ENCODE results near the gene EMX1. TPM values are rescaled to one million over a fixed set of nuclear protein-coding genes. Genes with fewer than 3 reads are reported as not detected.

Gene EMX1
- total and polyA plus RNA-seq, 2 donors (not counting 1 experiment from before 2014, with no cell fraction given) = not detected

DNA sequence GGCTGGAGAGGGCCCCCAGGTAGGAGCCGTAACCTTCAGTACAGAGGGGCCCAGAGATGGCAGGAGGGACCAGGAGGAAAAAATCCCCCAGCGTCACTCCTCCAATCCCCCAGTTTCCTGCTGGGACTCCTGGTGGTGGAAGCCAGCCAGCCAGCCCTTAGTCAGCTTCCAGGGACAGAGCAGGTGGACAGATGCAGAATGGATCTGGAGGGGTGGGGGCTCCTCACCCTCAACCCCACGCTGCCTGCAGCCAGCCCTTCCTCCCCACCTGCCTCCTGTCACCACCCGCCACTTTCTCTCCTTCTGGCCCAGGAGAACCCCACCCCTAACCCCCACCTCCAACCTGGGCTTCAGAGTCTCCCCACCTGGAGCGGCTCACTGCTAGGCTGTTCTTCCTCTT is 21.1 kb downstream of the EMX1 start:
- no peak overlapping the region for H3K9ac ChIP-seq (ENCODE audit: insufficient read depth, low read length)
- H3K79me2 ChIP-seq (ENCODE audit: control insufficient read depth, insufficient read depth, low read length) = no peaks in the 10 kb centered on the region
- TF ChIP-seq EZH2 (IDR thresholded peaks at IDR 0.05; ENCODE audit: low read length, missing control alignments) (no peak), CTCF (conservative IDR thresholded peaks at IDR 0.05 in 1 of 2, IDR thresholded peaks at IDR 0.05 in 1 of 2; ENCODE audit: low read depth in 1 of 2, low read length in 2 of 2) (no peak)
- H3K4me2 ChIP-seq (ENCODE audit: extremely low read depth, insufficient read depth, low read length) = no peak overlapping the region
- H3K4me1 ChIP-seq (ENCODE audit: control insufficient read depth, extremely low read depth, insufficient read depth, low read length) = peaks cover 3% of the 10 kb centered on the region
- no peaks in the 10 kb centered on the region for H3K36me3 ChIP-seq (ENCODE audit: control insufficient read depth, insufficient read depth, low read length)
- H3K9me3 ChIP-seq (ENCODE audit: control insufficient read depth, insufficient read depth, low read depth, low read length) = no peaks in the 10 kb centered on the region
- no peak overlapping the region for H3K27ac ChIP-seq (ENCODE audit: insufficient read depth, low read length)
- H2AFZ ChIP-seq (ENCODE audit: low read length) = no peak overlapping the region
- no peak for DNase-seq (ENCODE audit: low read depth in 2 of 2)
- no peak overlapping the region for H3K4me3 ChIP-seq (replicated peaks in 1 of 4; ENCODE audit: control extremely low read depth in 1 of 4, insufficient read depth in 1 of 4, low read depth in 3 of 4, low read length in 4 of 4)
- H3K27me3 ChIP-seq (ENCODE audit: control insufficient read depth, insufficient read depth, low read length) = peaks cover 13% of the 10 kb centered on the region
- no peaks in the 10 kb centered on the region for H4K20me1 ChIP-seq (ENCODE audit: control insufficient read depth, extremely low read depth, insufficient read depth, low read length)

GRCh38 chr2:72940361-72940760 is 23.0 kb downstream of the EMX1 start:
- H3K36me3 ChIP-seq (ENCODE audit: control insufficient read depth, insufficient read depth, low read length) = no peaks in the 10 kb centered on the region
- peaks cover 3% of the 10 kb centered on the region for H3K4me1 ChIP-seq (ENCODE audit: control insufficient read depth, extremely low read depth, insufficient read depth, low read length)
- no peak overlapping the region for H2AFZ ChIP-seq (ENCODE audit: low read length)
- no peaks in the 10 kb centered on the region for H3K79me2 ChIP-seq (ENCODE audit: control insufficient read depth, insufficient read depth, low read length)
- no peaks in the 10 kb centered on the region for H4K20me1 ChIP-seq (ENCODE audit: control insufficient read depth, extremely low read depth, insufficient read depth, low read length)
- H3K27me3 ChIP-seq (ENCODE audit: control insufficient read depth, insufficient read depth, low read length) = peaks cover 2% of the 10 kb centered on the region
- H3K27ac ChIP-seq (ENCODE audit: insufficient read depth, low read length) = no peak overlapping the region
- TF ChIP-seq EZH2 (IDR thresholded peaks at IDR 0.05; ENCODE audit: low read length, missing control alignments) (no peak), CTCF (conservative IDR thresholded peaks at IDR 0.05 in 1 of 2, IDR thresholded peaks at IDR 0.05 in 1 of 2; ENCODE audit: low read depth in 1 of 2, low read length in 2 of 2) (no peak)
- H3K4me3 ChIP-seq (replicated peaks in 1 of 4; ENCODE audit: control extremely low read depth in 1 of 4, insufficient read depth in 1 of 4, low read depth in 3 of 4, low read length in 4 of 4) = no peak overlapping the region
- no peak overlapping the region for H3K4me2 ChIP-seq (ENCODE audit: extremely low read depth, insufficient read depth, low read length)
- H3K9me3 ChIP-seq (ENCODE audit: control insufficient read depth, insufficient read depth, low read depth, low read length) = no peaks in the 10 kb centered on the region
- no peak overlapping the region for H3K9ac ChIP-seq (ENCODE audit: insufficient read depth, low read length)
- DNase-seq (ENCODE audit: low read depth in 2 of 2) = no peak

DNA sequence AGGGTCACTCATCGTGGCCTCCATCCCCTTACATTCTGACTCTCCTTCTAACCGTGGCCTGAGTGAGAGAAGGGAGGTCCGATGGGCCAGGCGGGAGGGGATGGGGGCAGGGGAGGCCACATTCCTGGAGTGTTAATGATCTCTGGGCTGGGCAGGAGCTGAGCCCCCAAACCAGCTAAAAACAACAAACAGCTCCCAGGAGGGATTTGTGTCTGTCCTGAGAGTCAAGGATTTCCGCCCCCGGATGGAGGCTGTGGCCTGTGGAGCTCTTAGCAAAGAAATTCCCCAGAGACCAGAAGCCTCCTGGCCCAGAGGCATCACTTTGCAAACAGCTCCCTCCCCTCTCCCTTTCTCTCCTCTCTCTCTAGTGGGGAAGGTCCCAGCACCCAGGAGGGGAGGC is 23.5 kb downstream of the EMX1 start:
- peaks cover 2% of the 10 kb centered on the region for H3K27me3 ChIP-seq (ENCODE audit: control insufficient read depth, insufficient read depth, low read length)
- no peaks in the 10 kb centered on the region for H3K79me2 ChIP-seq (ENCODE audit: control insufficient read depth, insufficient read depth, low read length)
- H4K20me1 ChIP-seq (ENCODE audit: control insufficient read depth, extremely low read depth, insufficient read depth, low read length) = no peaks in the 10 kb centered on the region
- peak; percentile 13 to 66 for DNase-seq (ENCODE audit: low read depth in 2 of 2)
- TF ChIP-seq EZH2 (IDR thresholded peaks at IDR 0.05; ENCODE audit: low read length, missing control alignments) = no peak
- no peak for TF ChIP-seq CTCF (conservative IDR thresholded peaks at IDR 0.05 in 1 of 2, IDR thresholded peaks at IDR 0.05 in 1 of 2; ENCODE audit: low read depth in 1 of 2, low read length in 2 of 2)
- H3K4me1 ChIP-seq (ENCODE audit: control insufficient read depth, extremely low read depth, insufficient read depth, low read length) = peaks cover 3% of the 10 kb centered on the region
- no peaks in the 10 kb centered on the region for H3K9me3 ChIP-seq (ENCODE audit: control insufficient read depth, insufficient read depth, low read depth, low read length)
- no peaks in the 10 kb centered on the region for H3K36me3 ChIP-seq (ENCODE audit: control insufficient read depth, insufficient read depth, low read length)
- H2AFZ ChIP-seq (ENCODE audit: low read length) = no peak overlapping the region
- no peak overlapping the region for H3K9ac ChIP-seq (ENCODE audit: insufficient read depth, low read length)
- no peak overlapping the region for H3K4me2 ChIP-seq (ENCODE audit: extremely low read depth, insufficient read depth, low read length)
- no peak overlapping the region for H3K4me3 ChIP-seq (replicated peaks in 1 of 4; ENCODE audit: control extremely low read depth in 1 of 4, insufficient read depth in 1 of 4, low read depth in 3 of 4, low read length in 4 of 4)
- H3K27ac ChIP-seq (ENCODE audit: insufficient read depth, low read length) = no peak overlapping the region
